Astrocyte (in vitro differentiated cells and primary cell): ENCODE results near the gene ASPN.

Source experiments
- CTCF ChIP-seq: IDR thresholded peaks from 2 replicates; pipeline ENCODE4 v1.5.1; 2011; ENCODE audit warnings: low read depth, mild to moderate bottlenecking, inconsistent platforms, low read length, moderate library complexity; ENCODE audit not compliant: insufficient read depth
- EZH2 ChIP-seq: IDR thresholded peaks from 2 replicates; pipeline ENCODE4 v1.6.1; 2012; ENCODE audit warnings: mild to moderate bottlenecking, low read length, inconsistent platforms; ENCODE audit not compliant: insufficient read depth

- TF ChIP-seq CTCF (no peak), EZH2 (no peak)
These were observed 41.0 kb upstream of the ASPN start for GRCh38 chr9:92522983-92523970.
